ENCODE data around the gene PGD. TPM values are rescaled to one million over a fixed set of nuclear protein-coding genes. Genes with fewer than 3 reads are reported as not detected.

Gene PGD
- total and polyA plus RNA-seq, 10 donors = 40.8 to 381 (median 124) TPM

GRCh38 chr1:10429868-10430215 lies 31.0 kb downstream of the PGD start:
- no peak for TF ChIP-seq POLR2A (IDR thresholded peaks at IDR 0.05)
- TF ChIP-seq CTCF (IDR thresholded peaks at IDR 0.05 in 8 of 11, conservative IDR thresholded peaks at IDR 0.05 in 3 of 11) = no peak
- TF ChIP-seq POLR2AphosphoS5 (IDR thresholded peaks at IDR 0.05) = no peak
- peaks cover 6 to 54% (median 28%) of the 10 kb centered on the region in 6 donors for H3K4me1 ChIP-seq
- H3K36me3 ChIP-seq = peaks cover 0 to under 1% (median 0%) of the 10 kb centered on the region in 6 donors
- DNase-seq = no peak
- no peaks in the 10 kb centered on the region for H3K9me3 ChIP-seq
- 16 to 30% (median 17%) methylated on average over 12 to 16 of the region's 16 CpGs for WGBS, 5 donors
- intact Hi-C loops (cut with DNase I; ENCODE audit: low total_unique reads) = loop anchor here (5.0 kb wide), 3 partner anchors 47 to 62 kb away; no protein-coding TSS in a partner anchor
- H3K27ac ChIP-seq = peak overlapping the region; percentile 52 to 87 (median 72)
- peak overlapping the region in 7 of 8 donors; percentile 72 to 96 (median 87) for H3K4me3 ChIP-seq
- no peaks in the 10 kb centered on the region for H3K27me3 ChIP-seq (replicated peaks in 1 of 7)

- H3K4me1 ChIP-seq = peaks cover 6 to 54% (median 28%) of the 10 kb centered on the region in 6 donors
- WGBS, 5 donors = 0% methylated on average over 7 to 95 of the region's 95 CpGs
- TF ChIP-seq CTCF (IDR thresholded peaks at IDR 0.05 in 8 of 11, conservative IDR thresholded peaks at IDR 0.05 in 3 of 11) (peak; percentile 92 to 99 (median 97)), POLR2A (IDR thresholded peaks at IDR 0.05) (peak in 1 of 3 donors; percentile 88), POLR2AphosphoS5 (IDR thresholded peaks at IDR 0.05) (peak; percentile 71 to 86 (median 83))
- H3K9me3 ChIP-seq = no peaks in the 10 kb centered on the region
- peaks cover 0 to 5% (median 0%) of the 10 kb centered on the region in 6 donors for H3K36me3 ChIP-seq
- H3K4me3 ChIP-seq = peak within 1 kb of the TSS; percentile 72 to 96 (median 88)
- DNase-seq = peak; percentile 98
- peak within 1 kb of the TSS; percentile 52 to 87 (median 72) for H3K27ac ChIP-seq
- intact Hi-C loops (cut with DNase I; ENCODE audit: low total_unique reads) = loop anchor here (5.0 kb wide), 2 partner anchors 47 to 62 kb away; no protein-coding TSS in a partner anchor
- no peaks in the 10 kb centered on the region for H3K27me3 ChIP-seq (replicated peaks in 1 of 7)
These were observed 31.6 kb downstream of the PGD start, which contains the start of gene CENPS for GRCh38 chr1:10430216-10431069. Gene CENPS (plus strand): TSS chr1:10430433. CDS start chr1:10430518, 85 bp downstream.

- no peak for DNase-seq
- Histone ChIP-seq H3K4me1 (peaks cover 6 to 54% (median 28%) of the 10 kb centered on the region in 6 donors), H3K9me3 (no peaks in the 10 kb centered on the region), H3K27me3 (replicated peaks in 1 of 7) (no peaks in the 10 kb centered on the region), H3K27ac (peak overlapping the region in 7 of 8 donors; percentile 56 to 87 (median 79)), H3K36me3 (peaks cover 0 to 5% (median 0%) of the 10 kb centered on the region in 6 donors), H3K4me3 (peak overlapping the region; percentile 72 to 96 (median 88))
- 25 to 27% (median 25%) methylated on average over 27 to 30 of the region's 30 CpGs for WGBS, 5 donors
- intact Hi-C loops (cut with DNase I; ENCODE audit: low total_unique reads) = loop anchor here (5.0 kb wide), 2 partner anchors 46 to 61 kb away; no protein-coding TSS in a partner anchor
- TF ChIP-seq POLR2AphosphoS5 (IDR thresholded peaks at IDR 0.05) = no peak
- TF ChIP-seq CTCF (IDR thresholded peaks at IDR 0.05 in 8 of 11, conservative IDR thresholded peaks at IDR 0.05 in 3 of 11) = no peak
- no peak for TF ChIP-seq POLR2A (IDR thresholded peaks at IDR 0.05)
These were observed 32.3 kb downstream of the PGD start for GRCh38 chr1:10431070-10431730.
